Bronchial epithelial cell (primary cell): ENCODE results near the gene NRAP. TPM values are rescaled to one million over a fixed set of nuclear protein-coding genes. Genes with fewer than 3 reads are reported as not detected.

ENCODE experiments used
- DNase-seq: peaks from one replicate; pipeline ENCODE4 v3.0.0-alpha.2; 2010; ENCODE audit warnings: low read depth
- FAIRE-seq: peaks from 2 replicates; lab custom pipeline; 2011; peaks lifted over from hg19 to GRCh38; lab: Jason Lieb, UNC
- H3K27me3 ChIP-seq: 2 replicates; pipeline ENCODE4 v1.5.1; 2011; ENCODE audit warnings: low read length; ENCODE audit not compliant: control insufficient read depth, insufficient read depth
- H3K36me3 ChIP-seq: 2 replicates; pipeline ENCODE4 v1.5.1; 2011; ENCODE audit warnings: low read length; ENCODE audit not compliant: control insufficient read depth, insufficient read depth
- H3K4me3 ChIP-seq: 2 replicates; pipeline ENCODE4 v1.5.1; 2011; ENCODE audit warnings: mild to moderate bottlenecking, low read depth, low read length, control low read depth
- total RNA-seq: library from RNA; depleted of rRNA; stranded (reverse); fragments of >200 nt; gene quantifications from 2 replicates; pipeline ENCODE4 v1.2.1, GENCODE V29; 2014
- TF ChIP-seq, protein P1 (sequence below): IDR thresholded peaks from 2 replicates; pipeline ENCODE4 v1.5.1; 2011; ENCODE audit warnings: mild to moderate bottlenecking, moderate library complexity, low read length, control low read depth, inconsistent platforms; ENCODE audit not compliant: insufficient read depth, severe bottlenecking

The NRAP gene
- total RNA-seq, 1 donor from 2014 or later: not detected

DNA sequence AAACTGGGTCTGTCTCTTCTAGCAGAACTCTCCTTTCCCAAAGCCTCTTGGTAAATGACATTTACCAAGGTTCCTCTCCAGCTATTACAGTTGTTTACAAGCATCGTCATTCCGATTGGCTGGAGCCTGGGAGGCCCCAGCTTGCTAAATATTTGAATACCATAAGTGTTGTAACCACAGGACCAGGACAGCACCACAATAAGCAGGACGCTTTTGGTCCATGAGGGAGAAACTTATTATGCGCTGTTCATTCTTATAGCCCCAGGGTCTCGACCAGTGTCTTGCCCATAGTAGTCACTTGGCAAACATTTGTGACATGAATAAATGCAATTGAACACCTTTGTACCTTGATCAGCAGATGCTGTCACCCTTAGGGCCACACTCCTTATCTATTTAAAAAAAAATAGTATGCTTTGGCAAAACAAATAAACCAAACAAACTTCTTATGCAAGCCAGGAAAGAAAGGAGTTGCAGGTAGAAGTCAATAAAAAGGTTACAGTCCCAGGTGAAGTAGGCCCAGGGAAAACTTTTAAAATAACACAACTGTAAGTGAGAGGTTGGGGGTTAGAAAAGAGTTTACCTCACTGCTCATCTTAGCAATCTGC is 32.8 kb downstream of the NRAP start:
- H3K4me3 ChIP-seq: no peak overlapping the region
- no peaks in the 10 kb centered on the region for H3K36me3 ChIP-seq
- FAIRE-seq (no peak), DNase-seq (no peak)
- TF ChIP-seq, protein P1, sequence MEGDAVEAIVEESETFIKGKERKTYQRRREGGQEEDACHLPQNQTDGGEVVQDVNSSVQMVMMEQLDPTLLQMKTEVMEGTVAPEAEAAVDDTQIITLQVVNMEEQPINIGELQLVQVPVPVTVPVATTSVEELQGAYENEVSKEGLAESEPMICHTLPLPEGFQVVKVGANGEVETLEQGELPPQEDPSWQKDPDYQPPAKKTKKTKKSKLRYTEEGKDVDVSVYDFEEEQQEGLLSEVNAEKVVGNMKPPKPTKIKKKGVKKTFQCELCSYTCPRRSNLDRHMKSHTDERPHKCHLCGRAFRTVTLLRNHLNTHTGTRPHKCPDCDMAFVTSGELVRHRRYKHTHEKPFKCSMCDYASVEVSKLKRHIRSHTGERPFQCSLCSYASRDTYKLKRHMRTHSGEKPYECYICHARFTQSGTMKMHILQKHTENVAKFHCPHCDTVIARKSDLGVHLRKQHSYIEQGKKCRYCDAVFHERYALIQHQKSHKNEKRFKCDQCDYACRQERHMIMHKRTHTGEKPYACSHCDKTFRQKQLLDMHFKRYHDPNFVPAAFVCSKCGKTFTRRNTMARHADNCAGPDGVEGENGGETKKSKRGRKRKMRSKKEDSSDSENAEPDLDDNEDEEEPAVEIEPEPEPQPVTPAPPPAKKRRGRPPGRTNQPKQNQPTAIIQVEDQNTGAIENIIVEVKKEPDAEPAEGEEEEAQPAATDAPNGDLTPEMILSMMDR: no peak
- peaks cover 1% of the 10 kb centered on the region for H3K27me3 ChIP-seq

DNA sequence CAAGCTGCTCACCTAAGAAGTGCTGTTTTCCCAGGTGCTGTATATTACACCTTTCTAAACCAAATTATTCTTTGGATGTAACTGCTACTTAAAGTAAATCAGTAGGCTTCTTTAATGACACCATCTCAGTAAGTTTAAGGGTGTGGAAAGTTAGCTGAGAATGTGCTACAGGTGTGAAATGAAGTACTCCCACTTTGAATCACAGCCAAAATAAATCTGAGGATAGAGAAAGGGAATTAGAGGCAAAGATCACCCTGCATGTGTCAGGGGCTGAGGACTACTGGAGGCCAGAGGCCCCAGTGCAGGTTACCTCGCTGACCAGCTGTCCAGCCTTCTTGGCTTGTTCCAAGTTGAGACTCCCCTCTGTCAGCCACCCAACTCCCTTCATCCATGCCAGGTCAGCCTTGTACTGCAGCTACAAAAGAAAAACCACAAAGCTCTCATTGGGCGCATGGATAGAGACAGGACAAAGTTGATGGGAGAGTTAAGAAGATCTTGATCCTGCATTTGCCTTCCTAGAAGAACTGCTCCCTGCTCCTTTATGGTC is 35.2 kb downstream of the NRAP start:
- Histone ChIP-seq H3K27me3 (peaks cover 1% of the 10 kb centered on the region), H3K4me3 (no peak overlapping the region)

DNA sequence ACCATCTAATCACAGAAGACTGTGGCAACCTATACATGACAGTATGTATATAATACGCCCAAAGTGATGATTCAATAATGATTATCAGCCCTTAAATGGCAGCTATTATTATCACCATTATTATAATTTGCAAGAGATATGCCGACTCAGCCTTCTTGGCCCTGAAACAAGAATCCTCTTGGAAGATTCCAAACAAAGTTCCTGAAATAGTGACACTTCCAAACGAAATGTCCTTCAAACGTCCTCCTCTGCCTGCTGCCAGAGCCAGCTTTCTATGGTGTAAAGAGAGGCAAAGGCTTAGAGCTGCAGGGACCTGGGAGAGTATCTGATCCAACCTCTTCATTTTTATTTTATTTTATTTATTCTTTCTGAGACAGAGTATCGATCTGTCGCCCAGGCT is 36.0 kb downstream of the NRAP start:
- H3K36me3 ChIP-seq: no peaks in the 10 kb centered on the region
- H3K4me3 ChIP-seq: no peak overlapping the region
- peaks cover 1% of the 10 kb centered on the region for H3K27me3 ChIP-seq
- FAIRE-seq (no peak), DNase-seq (no peak)
- TF ChIP-seq, protein P1: no peak

More for the DNA sequence above, 35.2 kb downstream of the NRAP start:
- FAIRE-seq (no peak), DNase-seq (no peak)
- TF ChIP-seq, protein P1: no peak
- H3K36me3 ChIP-seq: no peaks in the 10 kb centered on the region

DNA sequence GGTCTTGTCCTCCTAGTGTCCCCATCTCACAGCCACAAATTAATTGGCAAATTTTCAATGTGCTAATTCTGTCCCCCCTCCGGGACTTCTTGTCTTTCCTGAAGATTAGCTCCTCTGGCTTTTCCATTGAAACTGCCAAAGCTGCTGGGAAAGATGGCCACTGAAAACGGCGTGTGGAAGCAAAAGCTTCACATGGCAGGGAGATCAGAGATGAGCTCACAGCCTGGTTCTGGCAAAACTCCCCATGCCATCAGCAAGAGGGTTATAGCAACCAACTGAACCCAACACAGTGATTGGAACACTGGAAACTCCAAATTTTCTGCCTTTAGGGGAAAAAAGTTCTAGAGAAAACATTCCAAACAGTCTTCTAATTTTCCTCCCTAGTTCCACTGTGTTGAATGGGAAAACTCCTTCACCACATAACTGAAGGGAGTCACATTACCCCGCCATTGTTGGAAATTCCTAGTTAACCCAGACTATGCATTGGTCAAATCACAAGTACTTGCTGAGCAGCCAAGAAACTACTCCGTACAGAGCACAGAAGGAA is 37.0 kb downstream of the NRAP start:
- Histone ChIP-seq H3K36me3 (no peaks in the 10 kb centered on the region), H3K27me3 (peaks cover 1% of the 10 kb centered on the region), H3K4me3 (no peak overlapping the region)
- FAIRE-seq (no peak), DNase-seq (no peak)
- TF ChIP-seq, protein P1: no peak

DNA sequence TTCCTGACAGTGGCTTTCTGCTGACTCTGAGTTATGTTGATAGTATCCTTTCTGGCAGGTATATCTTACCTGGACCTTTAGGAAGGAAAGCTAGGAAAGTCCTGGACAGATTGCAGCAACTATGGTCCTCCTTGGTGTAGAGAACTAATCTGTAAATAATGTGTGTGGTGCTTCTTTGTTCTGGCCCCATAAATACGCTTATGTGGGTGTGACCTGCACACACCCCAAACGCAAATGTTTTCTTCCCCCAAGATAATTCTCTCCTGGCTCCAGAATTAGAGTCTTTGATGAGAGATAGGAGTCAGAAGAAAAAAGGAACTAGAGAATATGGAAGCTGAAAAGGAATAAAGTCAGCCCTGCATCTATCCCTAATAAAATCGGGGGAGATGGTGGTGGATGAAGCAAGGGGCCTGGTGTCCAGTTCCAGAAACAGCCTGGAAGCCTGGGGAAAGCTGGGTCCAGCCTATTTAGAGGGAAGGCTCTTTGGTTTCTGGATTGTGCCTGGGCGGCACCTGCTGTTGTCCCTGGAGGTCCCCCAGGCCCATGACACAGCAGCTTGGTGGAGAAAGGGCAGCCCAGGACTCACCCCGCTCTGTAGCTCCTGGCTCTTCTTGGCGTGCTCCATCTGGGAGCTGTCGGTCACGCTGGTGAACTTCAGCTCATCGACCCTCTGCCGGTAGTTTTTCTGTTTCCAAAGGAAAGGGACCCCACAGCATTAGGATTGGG is 38.2 kb downstream of the NRAP start:
- Histone ChIP-seq H3K36me3 (no peaks in the 10 kb centered on the region), H3K4me3 (no peak overlapping the region), H3K27me3 (peaks cover 1% of the 10 kb centered on the region)
- DNase-seq (no peak), FAIRE-seq (no peak)
- TF ChIP-seq, protein P1: no peak
